AG09319 (cell line): ENCODE results near the gene CDH4.
"Not testable (repeated sequence)": the region's sequence is repeated elsewhere in the genome, so short reads cannot be mapped to it uniquely, and the experiment has no call there.

Experiments
- DNase-seq: peaks from one replicate; pipeline ENCODE4 v3.0.0-alpha.2; 2010; ENCODE audit warnings: low read depth; ENCODE audit errors: extremely low read depth
- CTCF ChIP-seq: IDR thresholded peaks from 2 replicates; pipeline ENCODE4 v1.5.1; 2011; ENCODE audit warnings: low read depth, mild to moderate bottlenecking, inconsistent platforms, low read length, moderate library complexity

CDH4 gene

GRCh38 chr20:61977419-61977786, 725.3 kb downstream of the CDH4 start:
- TF ChIP-seq CTCF, result no peak
- DNase-seq, result no peak

DNA sequence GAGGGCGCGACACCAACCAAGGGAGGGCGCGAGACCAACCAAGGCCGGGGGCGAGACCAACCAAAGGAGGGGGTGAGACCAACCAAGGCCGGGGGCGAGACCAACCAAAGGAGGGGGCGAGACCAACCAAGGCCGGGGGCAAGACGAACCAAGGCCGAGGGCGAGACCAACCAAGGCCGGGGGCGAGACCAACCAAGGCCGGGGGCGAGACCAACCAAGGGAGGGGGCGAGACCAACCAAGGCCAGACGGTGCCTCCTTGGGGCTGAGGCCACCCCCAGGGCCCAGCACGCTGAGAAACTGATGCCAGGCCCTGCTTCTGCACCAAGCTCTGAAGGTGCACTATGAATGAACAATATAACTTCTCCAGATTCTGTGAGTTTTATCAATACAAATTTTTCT, 726.4 kb downstream of the CDH4 start:
- TF ChIP-seq CTCF, result no peak
- no peak for DNase-seq

DNA sequence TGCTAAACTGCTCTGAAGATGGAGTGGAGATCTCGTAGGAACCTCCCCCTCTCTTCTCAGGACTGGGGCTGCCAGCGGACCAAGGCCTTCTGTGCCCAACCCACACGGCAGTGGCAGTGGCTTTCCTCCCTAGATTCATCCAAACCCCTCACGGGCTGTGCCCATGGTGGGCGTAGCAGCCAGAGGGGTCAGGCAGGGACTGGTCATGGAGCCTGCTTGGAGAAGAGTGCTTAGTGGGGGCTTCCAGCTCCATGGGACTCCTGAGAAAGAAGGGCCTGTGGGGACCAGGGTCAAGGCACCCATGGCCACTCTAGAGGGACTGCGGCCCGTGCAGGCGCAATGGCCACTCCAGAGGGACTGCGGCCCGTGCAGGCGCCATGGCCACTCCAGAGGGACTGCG, 727.0 kb downstream of the CDH4 start:
- TF ChIP-seq CTCF, result no peak
- DNase-seq, result no peak

- DNase-seq, result no peak
- TF ChIP-seq CTCF, result no peak
These were observed 727.9 kb downstream of the CDH4 start for GRCh38 chr20:61979701-61980635.

- peak; percentile 43 for TF ChIP-seq CTCF
- no peak for DNase-seq
These were observed 728.9 kb downstream of the CDH4 start for GRCh38 chr20:61980647-61981583.

DNA sequence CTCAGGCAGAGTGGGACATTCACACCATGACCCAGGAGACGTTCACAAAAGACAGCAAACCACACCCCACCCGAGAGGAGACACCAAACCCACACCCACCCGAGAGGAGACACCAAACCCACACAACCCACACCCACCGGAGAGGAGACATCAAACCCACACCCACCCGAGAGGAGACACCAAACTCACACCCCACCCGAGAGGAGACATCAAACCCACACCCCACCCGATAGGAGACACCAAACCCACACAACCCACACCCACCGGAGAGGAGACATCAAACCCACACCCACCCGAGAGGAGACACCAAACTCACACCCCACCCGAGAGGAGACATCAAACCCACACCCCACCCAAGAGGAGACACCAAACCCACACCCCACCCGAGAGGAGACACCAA, 729.6 kb downstream of the CDH4 start:
- not testable (repeated sequence) for DNase-seq

GRCh38 chr20:61982191-61982950, 730.3 kb downstream of the CDH4 start:
- TF ChIP-seq CTCF, result no peak
- no peak for DNase-seq
